Heart right ventricle (tissue), 16 donors: ENCODE results near the gene TIAM1. TPM values are rescaled to one million over a fixed set of nuclear protein-coding genes. Genes with fewer than 3 reads are reported as not detected.

Source experiments
- ATAC-seq, 8 donors: fragments of 200-7000 bp; cut with Tn5 transposase; one replicate each; pipeline ENCODE4 v1.9.1; 2020; ENCODE audit warnings: mild to moderate bottlenecking in 8 of 8, moderate library complexity in 8 of 8, moderate number of reproducible peaks in 1 of 8
- DNase-seq, 2 donors: peaks; one replicate each; pipeline ENCODE4 v3.0.0-alpha.2; 2020
- H3K27ac ChIP-seq, 10 donors: fragments of 200-600 bp; sonication (generic) in 2 of 10; one replicate each; pipeline versions ENCODE4 v1.5.0 to v1.8.0; 2020 to 2022; ENCODE audit warnings: mild to moderate bottlenecking in 3 of 10
- H3K27me3 ChIP-seq, 7 donors: fragments of 200-600 bp; one replicate each; pipeline ENCODE4 v1.8.0; 2021 to 2022; ENCODE audit warnings: mild to moderate bottlenecking in 2 of 7
- H3K36me3 ChIP-seq, 9 donors: fragments of 200-600 bp; sonication (generic) in 1 of 9; one replicate each; pipeline versions ENCODE4 v1.5.0 to v1.8.0; 2020 to 2022; ENCODE audit warnings: mild to moderate bottlenecking in 2 of 9
- H3K4me1 ChIP-seq, 9 donors: fragments of 200-600 bp; sonication (generic) in 1 of 9; one replicate each; pipeline versions ENCODE4 v1.5.0 to v1.8.0; 2020 to 2022; ENCODE audit warnings: mild to moderate bottlenecking in 4 of 9
- H3K4me3 ChIP-seq, 10 donors: fragments of 200-600 bp; sonication (generic) in 2 of 10; one replicate each; pipeline versions ENCODE4 v1.5.0 to v1.8.0; 2020 to 2022; ENCODE audit warnings: mild to moderate bottlenecking in 7 of 10, moderate library complexity in 2 of 10
- H3K9me3 ChIP-seq, 11 donors: fragments of 200-600 bp in 10 of 11; sonication (generic) in 2 of 11; one replicate each; pipeline versions ENCODE4 v1.5.0 to v1.8.0; 2013 to 2022; ENCODE audit warnings: mild to moderate bottlenecking in 2 of 11, control low read depth in 1 of 11, moderate library complexity in 1 of 11
- WGBS, 2 donors: extraction: QIAGEN DNeasy Blood & Tissue Kit; methylation state at CpG; one replicate each; pipeline ENCODE4 v1.1.7; 2013; ENCODE audit warnings: inconsistent platforms in 1 of 2; 5-methylcytosine and 5-hydroxymethylcytosine counted together
- intact Hi-C, 10 donors: fragments of 100-400 bp; cut with DNase I; formaldehyde crosslinking; loops; one replicate each; pipeline versions ENCODE4 v1.11.1 to v1.14.2; 2022
- polyA plus RNA-seq, 2 donors: library from polyadenylated mRNA; stranded (reverse); fragments of 200-250 nt; gene quantifications; one replicate each; pipeline ENCODE4 v1.2.3, GENCODE V29; 2013
- total RNA-seq, 10 donors: library from RNA; stranded (reverse); fragmentation: NEBNext Ultra II Directional in 3 of 10; extraction: Animal tissue kit (Norgen Biotek cat#: 25700) in 3 of 10; gene quantifications; one replicate each; pipeline versions ENCODE4 v1.2.1 to v1.2.4, GENCODE V29; 2021 to 2023
- TF ChIP-seq, protein P1 (sequence below), 9 donors: fragments of 200-600 bp; sonication (generic) in 2 of 9; IDR thresholded peaks; one replicate each; pipeline versions ENCODE4 v1.5.0 to v1.8.0; 2021 to 2022; ENCODE audit warnings: antibody characterized with exemption in 9 of 9, mild to moderate bottlenecking in 5 of 9, moderate library complexity in 1 of 9
- donor health status: Arrhythmogenic right ventricular cardiomyopathy.
- donor health status: ischemic (EF 13 %, LVEDD 7.1; RV severe dilation, severe dysfunction).
- donor health status: healthy with polysubstance abuse.
- donor health status: DM: no; HTN: yes; CAD: no.
- donor health status: DM: no; HTN: no; CAD: no.
- donor health status: ischemic (EF 25% LVEDD 6.9; RV normal size, moderate dysfunction).
- donor health status: ischemic (EF 25% LVEDD 5.7; RV mildly dilated, moderate dysfunction).
- donor health status: healthy.
- donor health status: DM: yes; HTN: yes; CAD: no.
- donor health status: Ischemic cardiomyopathy.
- donor health status: ischemic (EF 35%, LVEDD 5.7; RV mildly dilated, moderate dysfunction).
- donor health status: nonischemic (EF 11% LVEDD 7.7; RV severe dilation, severe dysfunction).
- donor health status: DM: yes; HTN: yes; CAD: no.
- donor health status: PGD.
- donor health status: ischemic (EF 29% LVEDD 5.4; RV normal size, mild dysfunction).
- donor health status: nonischemic (EF 23%, LVEDD 6.1; RV moderate dilation, normal function).

Gene TIAM1
- total and polyA plus RNA-seq, 12 donors: 0.97 to 4.5 (median 2.0) TPM

DNA sequence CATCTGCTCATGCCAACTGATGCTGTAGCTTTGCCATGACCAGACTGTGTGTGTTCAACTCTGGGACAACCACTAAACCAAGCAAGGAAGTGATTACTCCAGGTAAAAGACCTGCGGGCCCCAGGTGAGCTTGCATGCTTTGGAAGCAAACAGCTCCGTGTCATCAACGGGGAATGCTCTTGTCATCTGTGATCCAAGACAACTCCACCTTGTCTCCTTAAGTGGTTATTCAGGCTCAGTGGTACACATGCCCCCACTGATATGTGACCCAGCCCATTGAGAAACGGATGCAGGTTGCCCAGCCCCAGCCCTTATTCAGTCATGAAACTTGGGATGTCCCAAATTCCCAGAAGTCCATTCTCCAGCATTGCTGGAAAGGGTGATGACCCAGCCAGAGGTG, 89.0 kb downstream of the TIAM1 start:
- Histone ChIP-seq H3K4me3 (no peak overlapping the region), H3K36me3 (peaks cover 0 to 3% (median 0%) of the 10 kb centered on the region in 9 donors), H3K27me3 (peaks cover 0 to 3% (median 0%) of the 10 kb centered on the region in 7 donors), H3K27ac (no peak overlapping the region), H3K4me1 (peaks cover 0 to 8% (median 0%) of the 10 kb centered on the region in 9 donors), H3K9me3 (no peaks in the 10 kb centered on the region)
- TF ChIP-seq, protein P1, sequence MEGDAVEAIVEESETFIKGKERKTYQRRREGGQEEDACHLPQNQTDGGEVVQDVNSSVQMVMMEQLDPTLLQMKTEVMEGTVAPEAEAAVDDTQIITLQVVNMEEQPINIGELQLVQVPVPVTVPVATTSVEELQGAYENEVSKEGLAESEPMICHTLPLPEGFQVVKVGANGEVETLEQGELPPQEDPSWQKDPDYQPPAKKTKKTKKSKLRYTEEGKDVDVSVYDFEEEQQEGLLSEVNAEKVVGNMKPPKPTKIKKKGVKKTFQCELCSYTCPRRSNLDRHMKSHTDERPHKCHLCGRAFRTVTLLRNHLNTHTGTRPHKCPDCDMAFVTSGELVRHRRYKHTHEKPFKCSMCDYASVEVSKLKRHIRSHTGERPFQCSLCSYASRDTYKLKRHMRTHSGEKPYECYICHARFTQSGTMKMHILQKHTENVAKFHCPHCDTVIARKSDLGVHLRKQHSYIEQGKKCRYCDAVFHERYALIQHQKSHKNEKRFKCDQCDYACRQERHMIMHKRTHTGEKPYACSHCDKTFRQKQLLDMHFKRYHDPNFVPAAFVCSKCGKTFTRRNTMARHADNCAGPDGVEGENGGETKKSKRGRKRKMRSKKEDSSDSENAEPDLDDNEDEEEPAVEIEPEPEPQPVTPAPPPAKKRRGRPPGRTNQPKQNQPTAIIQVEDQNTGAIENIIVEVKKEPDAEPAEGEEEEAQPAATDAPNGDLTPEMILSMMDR (IDR thresholded peaks at IDR 0.05): no peak
- ATAC-seq (no peak), DNase-seq (no peak)
- WGBS, 2 donors: 95 to 96% methylated on average over 4 of the region's 4 CpGs
- intact Hi-C loops: loop anchor here in 1 of 10 donors (10.0 kb wide), 1 partner anchor 80 kb away; no protein-coding TSS in a partner anchor

DNA sequence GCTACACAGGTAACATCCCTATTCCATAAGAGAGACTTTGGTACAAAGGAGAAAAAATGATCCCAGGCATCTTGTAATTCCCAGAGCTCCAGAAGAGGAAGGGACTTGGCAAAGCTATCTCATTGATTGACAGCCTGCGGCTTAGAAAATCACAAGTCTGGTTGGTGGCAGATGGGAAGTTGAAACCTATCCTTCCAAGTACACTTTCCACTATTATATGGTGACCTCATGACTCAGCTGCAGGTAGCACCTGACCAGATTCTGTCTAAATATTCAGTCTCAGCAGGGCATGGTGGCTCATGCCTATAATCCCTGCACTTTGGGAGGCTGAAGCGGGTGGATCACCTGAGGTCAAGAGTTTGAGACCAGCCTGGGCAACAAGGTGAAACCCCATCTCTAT, 89.9 kb downstream of the TIAM1 start:
- 88 to 95% methylated on average over 2 of the region's 2 CpGs for WGBS, 2 donors
- no peaks in the 10 kb centered on the region for H3K9me3 ChIP-seq
- peaks cover 0 to 8% (median 0%) of the 10 kb centered on the region in 9 donors for H3K4me1 ChIP-seq
- H3K27me3 ChIP-seq: peaks cover 0 to 3% (median 0%) of the 10 kb centered on the region in 7 donors
- ATAC-seq (no peak), DNase-seq (no peak)
- H3K36me3 ChIP-seq: peaks cover 0 to 3% (median 0%) of the 10 kb centered on the region in 9 donors
- H3K27ac ChIP-seq: no peak overlapping the region
- H3K4me3 ChIP-seq: no peak overlapping the region
- intact Hi-C loops: loop anchor here in 1 of 10 donors (10.0 kb wide), 1 partner anchor 81 kb away; no protein-coding TSS in a partner anchor
- TF ChIP-seq, protein P1 (IDR thresholded peaks at IDR 0.05): no peak

DNA sequence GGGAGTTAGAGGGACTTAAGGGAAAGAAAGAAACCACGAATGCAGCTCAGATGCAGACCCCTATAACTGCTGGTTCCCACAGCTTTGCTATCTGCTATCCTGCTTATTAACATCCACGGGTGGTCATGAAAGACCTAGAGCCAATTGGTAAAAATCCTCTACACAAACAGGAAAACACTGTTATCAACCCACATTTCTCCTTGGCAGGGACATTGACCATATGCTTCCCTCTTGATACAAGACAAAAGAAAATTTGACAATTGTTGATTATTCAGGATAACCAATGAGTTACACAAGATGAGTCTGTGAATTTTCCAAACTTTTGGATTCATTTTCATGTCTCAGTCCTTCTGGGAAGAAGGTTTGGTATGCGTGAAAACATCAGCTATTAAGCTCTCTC, 90.4 kb downstream of the TIAM1 start:
- H3K4me1 ChIP-seq: peaks cover 0 to 8% (median 0%) of the 10 kb centered on the region in 9 donors
- intact Hi-C loops: loop anchor here in 1 of 10 donors (10.0 kb wide), 1 partner anchor 81 kb away; no protein-coding TSS in a partner anchor
- peaks cover 0 to 3% (median 0%) of the 10 kb centered on the region in 9 donors for H3K36me3 ChIP-seq
- WGBS, 2 donors: 32 to 37% methylated on average over 3 of the region's 3 CpGs
- no peaks in the 10 kb centered on the region for H3K9me3 ChIP-seq
- no peak for ATAC-seq
- TF ChIP-seq, protein P1 (IDR thresholded peaks at IDR 0.05): no peak
- no peak for DNase-seq
- H3K27me3 ChIP-seq: peaks cover 0 to 3% (median 0%) of the 10 kb centered on the region in 7 donors
- no peak overlapping the region for H3K4me3 ChIP-seq
- no peak overlapping the region for H3K27ac ChIP-seq

DNA sequence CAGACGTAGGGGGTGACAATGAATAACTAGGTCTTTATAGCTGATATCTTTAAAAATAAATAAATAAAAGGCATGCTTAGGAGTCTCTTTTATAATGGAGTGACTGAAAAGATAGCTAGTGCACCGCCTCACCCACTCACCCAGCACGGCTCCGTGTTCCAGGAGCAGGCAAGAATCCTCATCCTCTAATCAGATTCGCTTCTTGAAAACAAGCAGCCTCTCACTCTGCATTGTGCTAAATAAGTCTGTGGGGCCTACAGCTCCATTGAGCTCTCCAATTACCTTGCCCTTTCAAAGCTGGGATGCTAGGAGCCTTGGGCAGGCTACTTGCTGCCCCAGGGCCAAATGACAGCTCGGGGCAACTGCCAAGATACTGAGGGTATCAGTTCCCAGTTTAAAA, 91.5 kb downstream of the TIAM1 start:
- H3K9me3 ChIP-seq: no peaks in the 10 kb centered on the region
- H3K27me3 ChIP-seq: peaks cover 0 to 3% (median 0%) of the 10 kb centered on the region in 7 donors
- intact Hi-C loops: loop anchor here in 1 of 10 donors (10.0 kb wide), 1 partner anchor 82 kb away; no protein-coding TSS in a partner anchor
- peaks cover 0 to 8% (median 0%) of the 10 kb centered on the region in 9 donors for H3K4me1 ChIP-seq
- peaks cover 0 to 3% (median 0%) of the 10 kb centered on the region in 9 donors for H3K36me3 ChIP-seq
- ATAC-seq (no peak), DNase-seq (no peak)
- H3K27ac ChIP-seq: no peak overlapping the region
- TF ChIP-seq, protein P1 (IDR thresholded peaks at IDR 0.05): no peak
- 57 to 62% methylated on average over 6 of the region's 6 CpGs for WGBS, 2 donors
- no peak overlapping the region for H3K4me3 ChIP-seq
